HEK293 (cell line): ENCODE results near the gene MRRF.

Source experiments
- CTCF ChIA-PET: fragments of 350-600 bp; formaldehyde crosslinking; extraction: SDS; loops from one replicate; lab custom pipeline; 2021; ENCODE audit warnings: antibody characterized with exemption; lab: Yijun Ruan, JAX
- POLR2A ChIA-PET: fragments of 300-600 bp; formaldehyde crosslinking; extraction: SDS; loops from one replicate; lab custom pipeline; 2020; ENCODE audit warnings: antibody characterized with exemption, inconsistent platforms; lab: Yijun Ruan, JAX
- H3K27ac ChIP-seq: fragments of 200-500 bp; sonication (Bioruptor generic); 2 replicates; pipeline ENCODE4 v1.5.1; 2014; ENCODE audit warnings: low read depth, low read length, control low read depth, inconsistent platforms; ENCODE audit errors: extremely low read depth
- H3K36me3 ChIP-seq, 2 experiments: fragments of 200-500 bp in 1 of 2; sonication (Bioruptor generic) in 1 of 2; 1 replicate in 1 of 2; 2 replicates in 1 of 2; pipeline ENCODE4 v1.5.1; 2014 to 2017; ENCODE audit warnings: inconsistent platforms in 2 of 2, low read length in 2 of 2; ENCODE audit not compliant: control insufficient read depth in 2 of 2, insufficient read depth in 1 of 2
- H3K4me1 ChIP-seq: fragments of 200-500 bp; sonication (Bioruptor generic); 2 replicates; pipeline ENCODE4 v1.5.1; 2014; ENCODE audit warnings: mild to moderate bottlenecking, low read length, inconsistent platforms; ENCODE audit not compliant: control insufficient read depth, insufficient read depth
- H3K4me3 ChIP-seq: 2 replicates; pipeline ENCODE4 v1.5.1; 2011; ENCODE audit warnings: low read depth, mild to moderate bottlenecking, control low read depth, low read length, moderate library complexity
- H3K9me3 ChIP-seq: fragments of 200-500 bp; sonication (Bioruptor generic); 2 replicates; pipeline ENCODE4 v1.5.1; 2014; ENCODE audit warnings: low read depth, low read length, inconsistent platforms; ENCODE audit not compliant: control insufficient read depth, insufficient read depth
- BCL11B ChIP-seq: fragments of 450-650 bp; formaldehyde crosslinking; IDR thresholded peaks from 2 replicates; pipeline ENCODE4 v1.5.1; 2016; ENCODE audit warnings: low read depth, missing biosample characterization, missing genetic modification characterization
- KLF10 ChIP-seq: fragments of 450-650 bp; IDR thresholded peaks from 2 replicates; pipeline ENCODE4 v1.5.1; 2018; ENCODE audit warnings: missing biosample characterization, mild to moderate bottlenecking, missing genetic modification characterization
- OSR2 ChIP-seq: fragments of 450-650 bp; formaldehyde crosslinking; IDR thresholded peaks from 2 replicates; pipeline ENCODE4 v1.5.1; 2016; ENCODE audit warnings: missing biosample characterization, missing genetic modification characterization
- PRDM4 ChIP-seq: fragments of 450-650 bp; formaldehyde crosslinking; IDR thresholded peaks from 2 replicates; pipeline ENCODE4 v1.5.1; 2017; ENCODE audit warnings: missing biosample characterization, missing genetic modification characterization
- PRDM6 ChIP-seq: fragments of 450-650 bp; formaldehyde crosslinking; IDR thresholded peaks from 2 replicates; pipeline ENCODE4 v1.5.1; 2017; ENCODE audit warnings: missing biosample characterization, missing genetic modification characterization
- SCRT2 ChIP-seq: fragments of 450-650 bp; formaldehyde crosslinking; IDR thresholded peaks from 2 replicates; pipeline ENCODE4 v1.5.1; 2016; ENCODE audit warnings: missing biosample characterization, missing genetic modification characterization
- WT1 ChIP-seq: fragments of 450-650 bp; formaldehyde crosslinking; IDR thresholded peaks from 2 replicates; pipeline ENCODE4 v1.5.1; 2016; ENCODE audit warnings: missing biosample characterization, missing genetic modification characterization
- YY2 ChIP-seq: fragments of 450-650 bp; formaldehyde crosslinking; IDR thresholded peaks from 2 replicates; pipeline ENCODE4 v1.5.1; 2016; ENCODE audit warnings: missing biosample characterization, missing genetic modification characterization
- ZBTB11 ChIP-seq: fragments of 450-650 bp; formaldehyde crosslinking; conservative IDR thresholded peaks from 2 replicates; pipeline ENCODE4 v1.5.1; 2016; ENCODE audit warnings: low read depth, missing biosample characterization, missing genetic modification characterization
- ZNF133 ChIP-seq: fragments of 450-650 bp; formaldehyde crosslinking; IDR thresholded peaks from 2 replicates; pipeline ENCODE4 v1.5.1; 2016; ENCODE audit warnings: missing biosample characterization, missing genetic modification characterization
- ZNF157 ChIP-seq: fragments of 450-650 bp; formaldehyde crosslinking; IDR thresholded peaks from 2 replicates; pipeline ENCODE4 v1.5.1; 2016; ENCODE audit warnings: missing biosample characterization, missing genetic modification characterization
- ZNF175 ChIP-seq: fragments of 450-650 bp; formaldehyde crosslinking; IDR thresholded peaks from 2 replicates; pipeline ENCODE4 v1.5.1; 2016; ENCODE audit warnings: missing biosample characterization, missing genetic modification characterization
- ZNF223 ChIP-seq: fragments of 450-650 bp; formaldehyde crosslinking; IDR thresholded peaks from 2 replicates; pipeline ENCODE4 v1.5.1; 2016; ENCODE audit warnings: missing biosample characterization, missing genetic modification characterization
- ZNF341 ChIP-seq: fragments of 450-650 bp; formaldehyde crosslinking; IDR thresholded peaks from 2 replicates; pipeline ENCODE4; 2016; ENCODE audit warnings: low read depth, missing biosample characterization, missing genetic modification characterization
- ZNF354C ChIP-seq: fragments of 450-650 bp; formaldehyde crosslinking; IDR thresholded peaks from 2 replicates; pipeline ENCODE4 v1.5.1; 2016; ENCODE audit warnings: missing biosample characterization, missing genetic modification characterization, low read depth, borderline replicate concordance
- ZNF521 ChIP-seq: fragments of 450-650 bp; formaldehyde crosslinking; IDR thresholded peaks from 2 replicates; pipeline ENCODE4 v1.5.1; 2017; ENCODE audit warnings: missing biosample characterization, mild to moderate bottlenecking, missing genetic modification characterization
- ZNF621 ChIP-seq: fragments of 450-650 bp; formaldehyde crosslinking; IDR thresholded peaks from 2 replicates; pipeline ENCODE4 v1.5.1; 2017; ENCODE audit warnings: missing biosample characterization, missing genetic modification characterization
- ZNF624 ChIP-seq: fragments of 450-650 bp; formaldehyde crosslinking; IDR thresholded peaks from 2 replicates; pipeline ENCODE4 v1.5.1; 2017; ENCODE audit warnings: missing biosample characterization, missing genetic modification characterization
- ZNF658 ChIP-seq: fragments of 450-650 bp; formaldehyde crosslinking; IDR thresholded peaks from 2 replicates; pipeline ENCODE4; 2016; ENCODE audit warnings: missing biosample characterization, missing genetic modification characterization
- ZNF664 ChIP-seq: fragments of 450-650 bp; formaldehyde crosslinking; IDR thresholded peaks from 2 replicates; pipeline ENCODE4 v1.5.1; 2016; ENCODE audit warnings: missing biosample characterization, missing genetic modification characterization
- ZNF670 ChIP-seq: fragments of 450-650 bp; formaldehyde crosslinking; IDR thresholded peaks from 2 replicates; pipeline ENCODE4 v1.5.1; 2016; ENCODE audit warnings: missing biosample characterization, missing genetic modification characterization, low read depth
- ZNF677 ChIP-seq: fragments of 450-650 bp; IDR thresholded peaks from 2 replicates; pipeline ENCODE4 v1.5.0; 2018; ENCODE audit warnings: missing biosample characterization, mild to moderate bottlenecking, missing genetic modification characterization, moderate library complexity
- ZNF704 ChIP-seq: fragments of 450-650 bp; formaldehyde crosslinking; IDR thresholded peaks from 2 replicates; pipeline ENCODE4 v1.5.1; 2016; ENCODE audit warnings: missing biosample characterization, missing genetic modification characterization
- ZNF791 ChIP-seq: fragments of 450-650 bp; formaldehyde crosslinking; IDR thresholded peaks from 2 replicates; pipeline ENCODE4 v1.5.1; 2016; ENCODE audit warnings: missing biosample characterization, missing genetic modification characterization
- ZSCAN18 ChIP-seq: fragments of 450-650 bp; formaldehyde crosslinking; IDR thresholded peaks from 2 replicates; pipeline ENCODE4 v1.5.1; 2016; ENCODE audit warnings: missing biosample characterization, missing genetic modification characterization

MRRF gene

GRCh38 chr9:122354536-122355199, 90.0 kb downstream of the MRRF start:
- Histone ChIP-seq H3K4me1 (no peaks in the 10 kb centered on the region), H3K27ac (no peak overlapping the region), H3K36me3 (no peaks in the 10 kb centered on the region), H3K4me3 (no peak overlapping the region), H3K9me3 (no peaks in the 10 kb centered on the region)
- POLR2A ChIA-PET: no interaction called here
- CTCF ChIA-PET: interaction anchor here (0.6 to 13.3 kb wide), 3 partner anchors 136 to 257 kb away, joined by 4 to 473 read pairs (median 204); no protein-coding TSS in a partner anchor
- no peak for TF ChIP-seq SCRT2 (tag by site-specific recombination)
- TF ChIP-seq ZNF354C (tag by site-specific recombination): no peak
- no peak for TF ChIP-seq ZNF658
- no peak for TF ChIP-seq ZNF133 (tag by site-specific recombination)
- no peak for TF ChIP-seq OSR2 (tag by site-specific recombination)
- TF ChIP-seq ZNF791 (tag by site-specific recombination): no peak
- TF ChIP-seq ZNF157: no peak
- TF ChIP-seq ZNF175 (tag by site-specific recombination): no peak
- no peak for TF ChIP-seq ZNF670 (tag by site-specific recombination)
- TF ChIP-seq PRDM4 (tag by site-specific recombination): no peak
- no peak for TF ChIP-seq ZSCAN18 (tag by site-specific recombination)
- no peak for TF ChIP-seq ZNF677 (tag by site-specific recombination)

GRCh38 chr9:122355336-122355875, 90.7 kb downstream of the MRRF start:
- CTCF ChIA-PET: interaction anchor here (0.6 to 13.3 kb wide), 3 partner anchors 136 to 258 kb away, joined by 4 to 473 read pairs (median 204); no protein-coding TSS in a partner anchor
- H3K9me3 ChIP-seq: no peaks in the 10 kb centered on the region
- TF ChIP-seq ZNF664 (tag by site-specific recombination) (no peak), WT1 (tag by site-specific recombination) (no peak), KLF10 (tag by site-specific recombination) (no peak), ZNF621 (no peak), BCL11B (tag by site-specific recombination) (no peak), ZNF624 (tag by site-specific recombination) (no peak), YY2 (tag by site-specific recombination) (no peak), ZNF223 (tag by site-specific recombination) (no peak), ZNF704 (tag by site-specific recombination) (no peak), ZNF341 (tag by site-specific recombination) (no peak), PRDM6 (no peak), ZNF521 (tag by site-specific recombination) (no peak), ZBTB11 (no peak)

More at GRCh38 chr9:122355336-122355875, 90.7 kb downstream of the MRRF start:
- Histone ChIP-seq H3K27ac (no peak overlapping the region), H3K4me1 (no peaks in the 10 kb centered on the region), H3K4me3 (no peak overlapping the region), H3K36me3 (no peaks in the 10 kb centered on the region)
- POLR2A ChIA-PET: no interaction called here
